ENCODE results near the gene CYP19A1. TPM values are rescaled to one million over a fixed set of nuclear protein-coding genes. Genes with fewer than 3 reads are reported as not detected.

CYP19A1 gene
- total and polyA plus RNA-seq, 9 of the 15 experiments (the other 6 are each of a cell fraction or from before 2014, with no cell fraction given) = 0.16 to 0.63 (median 0.47) TPM; not detected in 3

DNA sequence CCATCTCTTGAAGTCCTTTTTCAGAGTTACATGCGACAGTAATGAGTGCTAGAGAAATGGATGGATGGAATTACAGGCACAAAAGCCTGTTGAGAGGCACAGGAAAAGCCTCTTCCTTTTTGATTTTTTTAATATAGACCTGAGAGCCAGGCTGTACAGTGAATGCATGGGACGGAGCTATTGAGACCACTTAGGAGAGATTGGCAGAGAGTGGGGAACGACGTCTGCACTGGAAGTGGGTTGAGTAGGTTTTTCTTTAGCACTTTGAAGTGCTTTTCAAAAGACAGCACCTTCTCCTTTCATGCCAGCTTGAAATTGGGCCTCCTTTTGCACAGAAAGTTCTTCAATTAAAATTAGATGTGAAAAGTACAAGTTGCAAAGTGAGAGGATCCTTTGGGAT is 40.0 kb upstream of the CYP19A1 start:
- Histone ChIP-seq H3K36me3 (ENCODE audit: control insufficient read depth, insufficient read depth, low read length) (no peaks in the 10 kb centered on the region), H3K4me2 (ENCODE audit: insufficient read depth, low read length) (no peak overlapping the region), H4K20me1 (replicated peaks; ENCODE audit: control insufficient read depth, insufficient read depth, low read length) (no peaks in the 10 kb centered on the region), H3K9me3 (replicated peaks; ENCODE audit: control insufficient read depth, insufficient read depth, low read depth, low read length) (no peaks in the 10 kb centered on the region), H3K9me1 (ENCODE audit: control insufficient read depth, insufficient read depth, low read length) (no peaks in the 10 kb centered on the region), H3K4me1 (replicated peaks in 1 of 2; ENCODE audit: control insufficient read depth in 2 of 2, insufficient read depth in 2 of 2, low read length in 2 of 2) (no peaks in the 10 kb centered on the region; a peak in 1 of 5 replicates), H3K9ac (ENCODE audit: insufficient read depth in 1 of 2, low read depth in 2 of 2, low read length in 2 of 2) (no peak overlapping the region), H3K4me3 (no peak overlapping the region), H3K27ac (ENCODE audit: extremely low read depth, low read depth, low read length) (no peak overlapping the region), H3K79me2 (ENCODE audit: control insufficient read depth, insufficient read depth, low read length) (no peaks in the 10 kb centered on the region), H3K27me3 (ENCODE audit: control insufficient read depth in 2 of 2, insufficient read depth in 2 of 2, low read length in 2 of 2) (peaks cover 4 to 22% of the 10 kb centered on the region in 2 experiments), H2AFZ (ENCODE audit: low read depth, low read length) (no peak overlapping the region)
- DNase-seq (ENCODE audit: extremely low read depth in 1 of 4, low spot score in 3 of 4) (no peak), ATAC-seq (no peak), FAIRE-seq (no peak)
- intact Hi-C loops (cut with micrococcal nuclease) = no loop called here
- no peak for TF ChIP-seq CHD1 (IDR thresholded peaks at IDR 0.05; ENCODE audit: low read length)
- no peak for TF ChIP-seq ZKSCAN1 (IDR thresholded peaks at IDR 0.05; ENCODE audit: low read depth, low read length)
- TF ChIP-seq ZNF146 (CRISPR knock-in tag; IDR thresholded peaks at IDR 0.05; ENCODE audit: unreplicated experiment) = no peak
- no peak for TF ChIP-seq ETV5 (CRISPR knock-in tag; IDR thresholded peaks at IDR 0.05; ENCODE audit: low read depth)
- TF ChIP-seq ZNF347 (CRISPR knock-in tag; IDR thresholded peaks at IDR 0.05; ENCODE audit: low read depth) = no peak
- TF ChIP-seq EP300 (IDR thresholded peaks at IDR 0.05; ENCODE audit: low read length) = no peak
- TF ChIP-seq TCF7 (IDR thresholded peaks at IDR 0.05; ENCODE audit: borderline replicate concordance) = no peak
- no peak for TF ChIP-seq FIP1L1 (IDR thresholded peaks at IDR 0.05; ENCODE audit: low read depth, low read length, poor library complexity, severe bottlenecking)
- TF ChIP-seq, protein P1, sequence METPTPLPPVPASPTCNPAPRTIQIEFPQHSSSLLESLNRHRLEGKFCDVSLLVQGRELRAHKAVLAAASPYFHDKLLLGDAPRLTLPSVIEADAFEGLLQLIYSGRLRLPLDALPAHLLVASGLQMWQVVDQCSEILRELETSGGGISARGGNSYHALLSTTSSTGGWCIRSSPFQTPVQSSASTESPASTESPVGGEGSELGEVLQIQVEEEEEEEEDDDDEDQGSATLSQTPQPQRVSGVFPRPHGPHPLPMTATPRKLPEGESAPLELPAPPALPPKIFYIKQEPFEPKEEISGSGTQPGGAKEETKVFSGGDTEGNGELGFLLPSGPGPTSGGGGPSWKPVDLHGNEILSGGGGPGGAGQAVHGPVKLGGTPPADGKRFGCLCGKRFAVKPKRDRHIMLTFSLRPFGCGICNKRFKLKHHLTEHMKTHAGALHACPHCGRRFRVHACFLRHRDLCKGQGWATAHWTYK (CRISPR knock-in tag; IDR thresholded peaks at IDR 0.05) = no peak
- 0% methylated on average over 4 of the region's 4 CpGs for WGBS (ENCODE audit: insufficient coverage, low coverage, missing lambda C conversion rate)
- CTCF ChIA-PET (ENCODE audit: low intra/inter-chr PET ratio) = no interaction called here
- POLR2A ChIA-PET = no interaction called here
- in situ Hi-C loops (cut with MboI) = loop anchor here (5.0 kb wide), 1 partner anchor 91 kb away; no protein-coding TSS in a partner anchor
- no TSS peak for BruUV-seq (replicated peaks)

Measured in K562 (cell line).